NOMO-1 (cell line): Measurements from ENCODE around the gene TRIAP1.
A peak's percentile ranks its signal among the peaks of the same experiment; 100 is the strongest.
"Not testable (repeated sequence)": the region's sequence is repeated elsewhere in the genome, so short reads cannot be mapped to it uniquely, and the experiment has no call there.

Experiments
- DNase-seq, 2 experiments: peaks; one replicate each; lab custom pipeline; 2025; ENCODE audit not compliant: unreplicated experiment in 2 of 2; lab: John Stamatoyannopoulos, UW

TRIAP1 gene

GRCh38 chr12:120445911-120446843 is at the start of gene TRIAP1, which contains the start of gene GATC:
TRIAP1 (minus strand) TSS chr12:120446384; CDS start chr12:120446372, 12 bp downstream.
GATC (plus strand) TSS chr12:120446444; CDS start chr12:120446481, 37 bp downstream.
- peak; percentile 66 to 87 for DNase-seq

GRCh38 chr12:120495186-120495730 is 49.1 kb upstream of the TRIAP1 start:
- no peak for DNase-seq

- no peak for DNase-seq
Measured at GRCh38 chr12:120490833-120491512, 44.8 kb upstream of the TRIAP1 start.

GRCh38 chr12:120490325-120490724 is 44.1 kb upstream of the TRIAP1 start:
- no peak for DNase-seq

- no peak for DNase-seq
Measured at GRCh38 chr12:120489018-120489417, 42.8 kb upstream of the TRIAP1 start.

GRCh38 chr12:120488057-120488640 is 42.0 kb upstream of the TRIAP1 start:
- DNase-seq = no peak

- not testable (repeated sequence) for DNase-seq
Measured at GRCh38 chr12:120487552-120487951, 41.4 kb upstream of the TRIAP1 start.

GRCh38 chr12:120485961-120486881 is 40.0 kb upstream of the TRIAP1 start:
- no peak for DNase-seq

- DNase-seq = peak in 1 of 2 experiments; percentile 12
Measured at GRCh38 chr12:120483621-120484020, 37.4 kb upstream of the TRIAP1 start.

- DNase-seq = no peak
Measured at GRCh38 chr12:120481022-120481767, 35.0 kb upstream of the TRIAP1 start.

GRCh38 chr12:120480211-120480610 is 34.0 kb upstream of the TRIAP1 start:
- DNase-seq = no peak

- no peak for DNase-seq
Measured at GRCh38 chr12:120479458-120479857, 33.3 kb upstream of the TRIAP1 start.

GRCh38 chr12:120475643-120476042 is 29.5 kb upstream of the TRIAP1 start:
- no peak for DNase-seq

- DNase-seq = no peak
Measured at GRCh38 chr12:120474616-120474960, 28.4 kb upstream of the TRIAP1 start.

GRCh38 chr12:120473807-120474615 is 27.8 kb upstream of the TRIAP1 start:
- no peak for DNase-seq

GRCh38 chr12:120472521-120472920 is 26.3 kb upstream of the TRIAP1 start:
- no peak for DNase-seq

GRCh38 chr12:120470150-120470784 is 24.1 kb upstream of the TRIAP1 start:
- no peak for DNase-seq
